H1 (cell line): Measurements from ENCODE around the gene PRKN.

Experiments
- CEBPB ChIP-seq: IDR thresholded peaks from 2 replicates; pipeline ENCODE4 v1.6.1; 2012; ENCODE audit warnings: low read depth, low read length
- EZH2 ChIP-seq: fragments of 200-600 bp; sonication (generic); IDR thresholded peaks from 2 replicates; pipeline ENCODE4 v1.7.1; 2012; ENCODE audit warnings: low read depth, mild to moderate bottlenecking, moderate library complexity, low read length, inconsistent platforms; ENCODE audit not compliant: severe bottlenecking
- GTF2F1 ChIP-seq: IDR thresholded peaks from 2 replicates; pipeline ENCODE4 v1.6.1; 2012; ENCODE audit warnings: low read depth, low read length, improper control_type of control experiment, borderline replicate concordance
- HDAC6 ChIP-seq: IDR thresholded peaks from one replicate; pipeline ENCODE4 v1.7.1; 2012; ENCODE audit warnings: low read depth, mild to moderate bottlenecking, inconsistent platforms, low read length, moderate library complexity
- NANOG ChIP-seq: IDR thresholded peaks from 2 replicates; pipeline ENCODE4 v1.6.1; 2011; ENCODE audit warnings: low read length, low read depth, mild to moderate bottlenecking, inconsistent platforms; ENCODE audit not compliant: insufficient read depth, poor library complexity, severe bottlenecking
- POLR2A ChIP-seq, 2 experiments: IDR thresholded peaks; 1 replicate in 1 of 2; 2 replicates in 1 of 2; pipeline ENCODE4 v1.6.1; 2011; ENCODE audit warnings: low read depth in 2 of 2, low read length in 2 of 2, mild to moderate bottlenecking in 2 of 2; ENCODE audit errors: control extremely low read depth in 1 of 2
- POLR2AphosphoS5 ChIP-seq: IDR thresholded peaks from 2 replicates; pipeline ENCODE4 v1.6.1; 2011; ENCODE audit warnings: low read depth, low read length
- RBBP5 ChIP-seq: IDR thresholded peaks from 2 replicates; pipeline ENCODE4 v1.7.1; 2012; ENCODE audit warnings: low read depth, mild to moderate bottlenecking, inconsistent platforms, low read length, moderate library complexity, borderline replicate concordance
- RFX5 ChIP-seq: IDR thresholded peaks from 2 replicates; pipeline ENCODE4 v1.6.1; 2011; ENCODE audit warnings: low read depth, low read length, improper control_type of control experiment, borderline replicate concordance
- SIX5 ChIP-seq: IDR thresholded peaks from 2 replicates; pipeline ENCODE4 v1.6.1; 2011; ENCODE audit warnings: mild to moderate bottlenecking, low read depth, low read length
- SP1 ChIP-seq: IDR thresholded peaks from 2 replicates; pipeline ENCODE4 v1.6.1; 2011; ENCODE audit warnings: low read depth, low read length
- TAF7 ChIP-seq: optimal IDR thresholded peaks from 2 replicates; pipeline ENCODE3; 2011; ENCODE audit warnings: low read depth, mild to moderate bottlenecking, inconsistent platforms, low read length, moderate library complexity, borderline replicate concordance
- TF ChIP-seq, protein P1 (sequence below), 3 experiments: IDR thresholded peaks; 1 replicate in 2 of 3; 2 replicates in 1 of 3; pipeline versions ENCODE4 v1.5.1 to v1.6.1; 2011; ENCODE audit warnings: low read length in 3 of 3, mild to moderate bottlenecking in 3 of 3, inconsistent platforms in 2 of 3, low read depth in 1 of 3, moderate library complexity in 1 of 3; ENCODE audit not compliant: insufficient read depth in 1 of 3; ENCODE audit errors: control extremely low read depth in 1 of 3
- TF ChIP-seq, protein P2 (sequence below): IDR thresholded peaks from 2 replicates; pipeline ENCODE4 v1.6.1; 2011; ENCODE audit warnings: low read length, improper control_type of control experiment

- TF ChIP-seq TAF7 (no peak), POLR2AphosphoS5 (no peak), POLR2A (IDR thresholded peaks at IDR 0.05; ENCODE audit: control extremely low read depth in 1 of 2, low read depth in 2 of 2, low read length in 2 of 2) (no peak), RBBP5 (no peak), CEBPB (no peak), NANOG (no peak), EZH2 (no peak), RFX5 (no peak), GTF2F1 (no peak), HDAC6 (no peak), SIX5 (no peak), SP1 (no peak)
- TF ChIP-seq, protein P1, sequence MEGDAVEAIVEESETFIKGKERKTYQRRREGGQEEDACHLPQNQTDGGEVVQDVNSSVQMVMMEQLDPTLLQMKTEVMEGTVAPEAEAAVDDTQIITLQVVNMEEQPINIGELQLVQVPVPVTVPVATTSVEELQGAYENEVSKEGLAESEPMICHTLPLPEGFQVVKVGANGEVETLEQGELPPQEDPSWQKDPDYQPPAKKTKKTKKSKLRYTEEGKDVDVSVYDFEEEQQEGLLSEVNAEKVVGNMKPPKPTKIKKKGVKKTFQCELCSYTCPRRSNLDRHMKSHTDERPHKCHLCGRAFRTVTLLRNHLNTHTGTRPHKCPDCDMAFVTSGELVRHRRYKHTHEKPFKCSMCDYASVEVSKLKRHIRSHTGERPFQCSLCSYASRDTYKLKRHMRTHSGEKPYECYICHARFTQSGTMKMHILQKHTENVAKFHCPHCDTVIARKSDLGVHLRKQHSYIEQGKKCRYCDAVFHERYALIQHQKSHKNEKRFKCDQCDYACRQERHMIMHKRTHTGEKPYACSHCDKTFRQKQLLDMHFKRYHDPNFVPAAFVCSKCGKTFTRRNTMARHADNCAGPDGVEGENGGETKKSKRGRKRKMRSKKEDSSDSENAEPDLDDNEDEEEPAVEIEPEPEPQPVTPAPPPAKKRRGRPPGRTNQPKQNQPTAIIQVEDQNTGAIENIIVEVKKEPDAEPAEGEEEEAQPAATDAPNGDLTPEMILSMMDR (IDR thresholded peaks at IDR 0.05; ENCODE audit: control extremely low read depth in 1 of 3, insufficient read depth in 1 of 3, low read depth in 1 of 3, low read length in 3 of 3): no peak
- TF ChIP-seq, protein P2, sequence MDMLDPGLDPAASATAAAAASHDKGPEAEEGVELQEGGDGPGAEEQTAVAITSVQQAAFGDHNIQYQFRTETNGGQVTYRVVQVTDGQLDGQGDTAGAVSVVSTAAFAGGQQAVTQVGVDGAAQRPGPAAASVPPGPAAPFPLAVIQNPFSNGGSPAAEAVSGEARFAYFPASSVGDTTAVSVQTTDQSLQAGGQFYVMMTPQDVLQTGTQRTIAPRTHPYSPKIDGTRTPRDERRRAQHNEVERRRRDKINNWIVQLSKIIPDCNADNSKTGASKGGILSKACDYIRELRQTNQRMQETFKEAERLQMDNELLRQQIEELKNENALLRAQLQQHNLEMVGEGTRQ: no peak
These were observed 1113.9 kb downstream of the PRKN start for GRCh38 chr6:161613711-161614110.
